HG03442 (cell line): ENCODE measurements around the gene SORT1.
"Not testable (repeated sequence)": the region's sequence is repeated elsewhere in the genome, so short reads cannot be mapped to it uniquely, and the experiment has no call there.

Source experiments
- ATAC-seq: cut with Tn5 transposase; IDR thresholded peaks from one replicate; pipeline ENCODE4 v1.9.1; 2021; ENCODE audit warnings: mild to moderate bottlenecking, moderate library complexity; ENCODE audit not compliant: unreplicated experiment

SORT1 gene

GRCh38 chr1:109383087-109383779 is 14.5 kb downstream of the SORT1 start:
- ATAC-seq = no peak

GRCh38 chr1:109381573-109381972 is 16.1 kb downstream of the SORT1 start:
- no peak for ATAC-seq

- ATAC-seq = no peak
Observed at GRCh38 chr1:109379907-109380306, 17.8 kb downstream of the SORT1 start.

GRCh38 chr1:109379422-109379821 is 18.3 kb downstream of the SORT1 start:
- ATAC-seq = no peak

GRCh38 chr1:109377698-109378097 is 20.0 kb downstream of the SORT1 start:
- no peak for ATAC-seq

GRCh38 chr1:109373696-109374095 is 24.0 kb downstream of the SORT1 start:
- not testable (repeated sequence) for ATAC-seq

GRCh38 chr1:109373126-109373525 is 24.6 kb downstream of the SORT1 start:
- no peak for ATAC-seq

GRCh38 chr1:109372281-109372680 is 25.4 kb downstream of the SORT1 start:
- ATAC-seq = no peak

- ATAC-seq = no peak
Observed at GRCh38 chr1:109371341-109371739, 26.4 kb downstream of the SORT1 start.

GRCh38 chr1:109370712-109371340 is 26.9 kb downstream of the SORT1 start:
- no peak for ATAC-seq

GRCh38 chr1:109369167-109369746 is 28.5 kb downstream of the SORT1 start:
- ATAC-seq = no peak

GRCh38 chr1:109368464-109368863 is 29.3 kb downstream of the SORT1 start:
- ATAC-seq = no peak

- ATAC-seq = no peak
Observed at GRCh38 chr1:109367626-109368025, 30.1 kb downstream of the SORT1 start.

- ATAC-seq = no peak
Observed at GRCh38 chr1:109365642-109366204, 32.0 kb downstream of the SORT1 start.

- no peak for ATAC-seq
Observed at GRCh38 chr1:109361649-109362048, 36.1 kb downstream of the SORT1 start.

GRCh38 chr1:109361069-109361468 is 36.6 kb downstream of the SORT1 start:
- no peak for ATAC-seq

- no peak for ATAC-seq
Observed at GRCh38 chr1:109357616-109358015, 40.1 kb downstream of the SORT1 start.

- ATAC-seq = no peak
Observed at GRCh38 chr1:109356915-109357314, 40.8 kb downstream of the SORT1 start.

- ATAC-seq = no peak
Observed at GRCh38 chr1:109356505-109356904, 41.2 kb downstream of the SORT1 start.

GRCh38 chr1:109354929-109355328 is 42.8 kb downstream of the SORT1 start:
- no peak for ATAC-seq

- no peak for ATAC-seq
Observed at GRCh38 chr1:109351457-109351856, 46.3 kb downstream of the SORT1 start.

GRCh38 chr1:109350655-109351054 is 47.1 kb downstream of the SORT1 start:
- no peak for ATAC-seq
